Ishikawa (cell line): ENCODE data around the gene CALCR.

Source experiments
- CREB1 ChIP-seq: IDR thresholded peaks from 2 replicates; pipeline ENCODE4 v1.6.1; 2012; ENCODE audit warnings: low read depth
- MAX ChIP-seq: IDR thresholded peaks from 2 replicates; pipeline ENCODE4 v1.6.1; 2012
- NFIC ChIP-seq: IDR thresholded peaks from 2 replicates; pipeline ENCODE4 v1.6.1; 2012
- RAD21 ChIP-seq: IDR thresholded peaks from 2 replicates; pipeline ENCODE4 v1.6.1; 2012; ENCODE audit warnings: low read depth
- REST ChIP-seq: IDR thresholded peaks from 2 replicates; pipeline ENCODE4 v1.6.1; 2012; ENCODE audit warnings: low read depth, mild to moderate bottlenecking
- TAF1 ChIP-seq: IDR thresholded peaks from 2 replicates; pipeline ENCODE4 v1.6.1; 2012; ENCODE audit warnings: low read depth, mild to moderate bottlenecking
- TCF12 ChIP-seq: IDR thresholded peaks from 2 replicates; pipeline ENCODE4 v1.6.1; 2012; ENCODE audit warnings: low read depth
- TEAD4 ChIP-seq: IDR thresholded peaks from 2 replicates; pipeline ENCODE4 v1.6.1; 2012
- ZBTB7A ChIP-seq: IDR thresholded peaks from 2 replicates; pipeline ENCODE4 v1.6.1; 2012; ENCODE audit warnings: low read depth

- no peak for TF ChIP-seq REST
- no peak for TF ChIP-seq CREB1
- no peak for TF ChIP-seq ZBTB7A
- TF ChIP-seq RAD21, result no peak
- no peak for TF ChIP-seq TAF1
- TF ChIP-seq NFIC, result no peak
- TF ChIP-seq TEAD4, result no peak
- no peak for TF ChIP-seq TCF12
- no peak for TF ChIP-seq MAX
Measured at GRCh38 chr7:93559639-93560491, 14.7 kb downstream of the CALCR start.
